Kidney glomerular epithelial cell (primary cell): ENCODE measurements around the gene ANGPT4.
"Not testable (repeated sequence)": the region's sequence is repeated elsewhere in the genome, so short reads cannot be mapped to it uniquely, and the experiment has no call there.

Experiments
- DNase-seq: peaks from one replicate; lab custom pipeline; 2025; lab: John Stamatoyannopoulos, UW

The ANGPT4 gene

GRCh38 chr20:906001-906520, 10.1 kb downstream of the ANGPT4 start:
- no peak for DNase-seq

GRCh38 chr20:905396-905961, 10.7 kb downstream of the ANGPT4 start:
- no peak for DNase-seq

GRCh38 chr20:904039-904545, 12.0 kb downstream of the ANGPT4 start:
- no peak for DNase-seq

GRCh38 chr20:897436-897835, 18.7 kb downstream of the ANGPT4 start:
- DNase-seq = not testable (repeated sequence)

GRCh38 chr20:896501-897025, 19.6 kb downstream of the ANGPT4 start:
- no peak for DNase-seq

GRCh38 chr20:892371-892770, 23.8 kb downstream of the ANGPT4 start:
- DNase-seq = not testable (repeated sequence)

- peak; percentile 93 for DNase-seq
Observed at GRCh38 chr20:891706-892080, 24.4 kb downstream of the ANGPT4 start.

GRCh38 chr20:891058-891705, 25.0 kb downstream of the ANGPT4 start:
- DNase-seq = peak; percentile 35

- no peak for DNase-seq
Observed at GRCh38 chr20:890666-891057, 25.5 kb downstream of the ANGPT4 start.

- DNase-seq = no peak
Observed at GRCh38 chr20:889932-890463, 26.1 kb downstream of the ANGPT4 start.

GRCh38 chr20:889106-889505, 27.0 kb downstream of the ANGPT4 start:
- no peak for DNase-seq

GRCh38 chr20:888057-888456, 28.1 kb downstream of the ANGPT4 start:
- no peak for DNase-seq

- no peak for DNase-seq
Observed at GRCh38 chr20:887137-887536, 29.0 kb downstream of the ANGPT4 start.

GRCh38 chr20:884983-885952, 30.9 kb downstream of the ANGPT4 start:
- peak; percentile 11 for DNase-seq

GRCh38 chr20:881783-882144, 34.4 kb downstream of the ANGPT4 start:
- no peak for DNase-seq

- DNase-seq = no peak
Observed at GRCh38 chr20:881051-881782, 34.9 kb downstream of the ANGPT4 start.

GRCh38 chr20:879626-880025, 36.5 kb downstream of the ANGPT4 start:
- no peak for DNase-seq

- DNase-seq = peak; percentile 4
Observed at GRCh38 chr20:878511-879307, 37.4 kb downstream of the ANGPT4 start.

GRCh38 chr20:877814-878213, 38.3 kb downstream of the ANGPT4 start:
- no peak for DNase-seq

- no peak for DNase-seq
Observed at GRCh38 chr20:875115-875514, 41.0 kb downstream of the ANGPT4 start.
